Measurements from ENCODE around the gene SLC37A2. TPM values are rescaled to one million over a fixed set of nuclear protein-coding genes. Genes with fewer than 3 reads are reported as not detected.

The SLC37A2 gene
- total RNA-seq, 1 experiment from 2014 or later = 5.1 TPM

GRCh38 chr11:125068368-125068767 is 5.3 kb downstream of the SLC37A2 start:
- Histone ChIP-seq H3K9me2 (ENCODE audit: insufficient read depth) (no peaks in the 10 kb centered on the region), H3K79me2 (ENCODE audit: insufficient read depth, low read length) (no peaks in the 10 kb centered on the region), H3K4me2 (ENCODE audit: low read length) (no peak overlapping the region), H2AFZ (ENCODE audit: low read depth, low read length, poor library complexity, severe bottlenecking) (no peak overlapping the region), H3K4me1 (ENCODE audit: control insufficient read depth in 1 of 2, insufficient read depth in 2 of 2, low read length in 2 of 2) (peaks cover 20 to 41% of the 10 kb centered on the region in 2 experiments), H3K9ac (ENCODE audit: low read length) (no peak overlapping the region), H3K27ac (ENCODE audit: low read depth, low read length) (no peak overlapping the region), H3K4me3 (replicated peaks in 1 of 2; ENCODE audit: low read depth in 1 of 2, low read length in 2 of 2) (no peak overlapping the region), H3K27me3 (ENCODE audit: insufficient read depth, low read length) (no peaks in the 10 kb centered on the region), H4K20me1 (ENCODE audit: insufficient read depth) (no peaks in the 10 kb centered on the region), H3K36me3 (ENCODE audit: control insufficient read depth in 1 of 2, insufficient read depth in 2 of 2, low read length in 2 of 2) (no peaks in the 10 kb centered on the region), H3K9me3 (ENCODE audit: control insufficient read depth in 1 of 2, insufficient read depth in 1 of 2, low read depth in 1 of 2, low read length in 2 of 2) (no peaks in the 10 kb centered on the region)
- DNase-seq (ENCODE audit: low read depth, low spot score) (no peak), ATAC-seq (no peak)
- BruUV-seq (replicated peaks) = no TSS peak
- RAD21 ChIA-PET (ENCODE audit: low non-redundant PET in 1 of 2, low total read pairs in 2 of 2, uncharacterized antibody in 2 of 2, unreplicated experiment in 2 of 2) = no interaction called here
- POLR2A ChIA-PET = no interaction called here
- CTCF ChIA-PET = interaction anchor here (1.1 kb wide), 1 partner anchor 192 kb away, joined by 3 read pairs; no protein-coding TSS in a partner anchor
- TF ChIP-seq MAX (IDR thresholded peaks at IDR 0.05) (no peak), EZH2 (IDR thresholded peaks at IDR 0.05) (no peak), RAD21 (IDR thresholded peaks at IDR 0.05; ENCODE audit: low read depth) (no peak), EGR1 (IDR thresholded peaks at IDR 0.05; ENCODE audit: low read depth) (no peak), ZNF274 (IDR thresholded peaks at IDR 0.05; ENCODE audit: low read depth, low read length) (no peak)
- intact Hi-C loops (cut with micrococcal nuclease) = no loop called here

- ATAC-seq = no peak
- H2AFZ ChIP-seq (ENCODE audit: low read depth, low read length, poor library complexity, severe bottlenecking) = no peak overlapping the region
- TF ChIP-seq YY1 (IDR thresholded peaks at IDR 0.05; ENCODE audit: extremely low read depth, insufficient replicate concordance, low read depth, low read length) (no peak), CTCF (IDR thresholded peaks at IDR 0.05 in 2 of 3, conservative IDR thresholded peaks at IDR 0.05 in 1 of 3; ENCODE audit: borderline replicate concordance in 1 of 3, insufficient read depth in 1 of 3, low read depth in 2 of 3, low read length in 2 of 3) (no peak), EZH2phosphoT487 (IDR thresholded peaks at IDR 0.05; ENCODE audit: borderline replicate concordance) (no peak), ELF1 (IDR thresholded peaks at IDR 0.05; ENCODE audit: borderline replicate concordance, low read depth) (no peak), SIN3A (IDR thresholded peaks at IDR 0.05; ENCODE audit: low read depth) (no peak), TCF7L2 (IDR thresholded peaks at IDR 0.05; ENCODE audit: borderline replicate concordance, extremely low read depth, insufficient read depth, insufficient read length) (no peak), POLR2AphosphoS5 (IDR thresholded peaks at IDR 0.05; ENCODE audit: low read depth, low read length) (no peak), EZH2 (IDR thresholded peaks at IDR 0.05) (no peak), SRF (IDR thresholded peaks at IDR 0.05; ENCODE audit: low read depth) (no peak), RAD21 (IDR thresholded peaks at IDR 0.05; ENCODE audit: low read depth) (no peak), CEBPB (IDR thresholded peaks at IDR 0.05; ENCODE audit: low read depth) (no peak), SP1 (IDR thresholded peaks at IDR 0.05; ENCODE audit: low read depth) (no peak), MAX (IDR thresholded peaks at IDR 0.05) (no peak), FOSL1 (IDR thresholded peaks at IDR 0.05; ENCODE audit: low read depth) (no peak)
Measured at GRCh38 chr11:125069008-125069407, 5.9 kb downstream of the SLC37A2 start.

More at GRCh38 chr11:125069008-125069407, 5.9 kb downstream of the SLC37A2 start:
- intact Hi-C loops (cut with micrococcal nuclease) = no loop called here
- ChIA-PET RAD21 (ENCODE audit: low non-redundant PET in 1 of 2, low total read pairs in 2 of 2, uncharacterized antibody in 2 of 2, unreplicated experiment in 2 of 2) (no interaction called here), CTCF (no interaction called here), POLR2A (no interaction called here)
- Histone ChIP-seq H3K36me3 (ENCODE audit: control insufficient read depth in 1 of 2, insufficient read depth in 2 of 2, low read length in 2 of 2) (no peaks in the 10 kb centered on the region), H3K4me2 (ENCODE audit: low read length) (no peak overlapping the region), H3K9me3 (ENCODE audit: control insufficient read depth in 1 of 2, insufficient read depth in 1 of 2, low read depth in 1 of 2, low read length in 2 of 2) (no peaks in the 10 kb centered on the region), H3K4me1 (ENCODE audit: control insufficient read depth in 1 of 2, insufficient read depth in 2 of 2, low read length in 2 of 2) (peaks cover 20 to 35% of the 10 kb centered on the region in 2 experiments), H3K27me3 (ENCODE audit: insufficient read depth, low read length) (no peaks in the 10 kb centered on the region), H4K20me1 (ENCODE audit: insufficient read depth) (no peaks in the 10 kb centered on the region), H3K79me2 (ENCODE audit: insufficient read depth, low read length) (no peaks in the 10 kb centered on the region), H3K27ac (ENCODE audit: low read depth, low read length) (no peak overlapping the region), H3K9ac (ENCODE audit: low read length) (no peak overlapping the region), H3K4me3 (replicated peaks in 1 of 2; ENCODE audit: low read depth in 1 of 2, low read length in 2 of 2) (no peak overlapping the region), H3K9me2 (ENCODE audit: insufficient read depth) (no peaks in the 10 kb centered on the region)
- BruUV-seq (replicated peaks) = no TSS peak
- DNase-seq (ENCODE audit: low read depth, low spot score) = no peak

All from HCT116 (cell line).